ENCODE measurements around the gene TNFRSF21. TPM values are rescaled to one million over a fixed set of nuclear protein-coding genes. Genes with fewer than 3 reads are reported as not detected.

TNFRSF21 gene
- total and polyA plus RNA-seq, 8 donors = 14.8 to 55.8 (median 18.1) TPM

DNA sequence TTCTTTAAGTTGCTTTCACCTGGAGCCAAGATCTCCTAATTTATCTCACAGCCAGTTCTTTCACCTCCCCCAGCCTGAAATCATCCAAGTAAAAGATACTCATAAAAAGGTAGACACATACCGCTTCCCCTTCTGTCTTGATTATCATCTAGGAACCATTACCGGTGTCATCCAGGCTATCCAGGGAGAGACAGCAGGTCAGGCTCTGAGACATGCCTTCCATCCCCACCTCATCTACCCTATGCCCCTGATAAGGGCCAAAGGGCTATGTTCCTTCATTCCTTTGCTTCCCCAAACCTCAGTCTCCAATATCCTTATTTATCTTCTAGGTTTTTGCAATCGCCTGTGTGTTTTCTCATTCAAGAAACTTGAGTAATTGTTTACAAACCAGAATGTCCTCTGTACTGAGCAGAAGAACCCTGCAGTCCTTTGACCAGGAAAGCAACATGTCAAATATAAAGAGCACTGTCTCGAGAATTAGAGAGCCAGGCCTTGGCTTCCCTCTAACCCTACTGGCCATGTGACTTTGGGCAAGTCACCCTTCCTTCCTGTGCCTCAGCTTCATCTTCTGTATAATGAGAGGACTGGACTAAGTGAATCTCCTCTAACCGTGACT lies 41.0 kb downstream of the TNFRSF21 start:
- Histone ChIP-seq H3K27me3 (no peaks in the 10 kb centered on the region), H3K9me3 (no peaks in the 10 kb centered on the region), H3K27ac (no peak overlapping the region), H3K36me3 (no peaks in the 10 kb centered on the region), H3K4me3 (no peak overlapping the region), H3K4me1 (no peaks in the 10 kb centered on the region)
- no peak for DNase-seq
- intact Hi-C loops (cut with DNase I) = no loop called here
- no peak for TF ChIP-seq CTCF (IDR thresholded peaks at IDR 0.05)
- no peak for ATAC-seq

DNA sequence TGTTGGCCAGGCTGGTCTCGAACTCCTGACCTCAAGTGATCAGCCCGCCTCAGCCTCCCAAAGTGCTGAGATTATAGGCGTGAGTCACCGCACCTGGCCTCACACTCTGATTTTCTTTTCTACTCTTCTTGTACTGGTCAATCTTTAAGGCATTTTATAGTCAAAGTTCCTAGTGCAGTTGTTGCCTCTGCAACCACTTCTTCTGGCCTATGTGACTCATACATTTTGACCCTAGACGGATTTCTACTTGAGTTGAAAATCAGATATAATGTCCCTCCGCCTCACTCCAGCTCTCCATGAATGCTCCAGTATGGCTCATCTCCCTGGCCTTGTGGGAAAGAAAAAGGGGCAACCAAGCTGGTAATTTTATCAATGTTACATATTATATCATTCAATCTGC lies 42.4 kb downstream of the TNFRSF21 start:
- no peaks in the 10 kb centered on the region for H3K4me1 ChIP-seq
- intact Hi-C loops (cut with DNase I) = no loop called here
- no peaks in the 10 kb centered on the region for H3K27me3 ChIP-seq
- no peak for DNase-seq
- no peaks in the 10 kb centered on the region for H3K9me3 ChIP-seq
- no peak overlapping the region for H3K27ac ChIP-seq
- no peak for TF ChIP-seq CTCF (IDR thresholded peaks at IDR 0.05)
- no peaks in the 10 kb centered on the region for H3K36me3 ChIP-seq
- ATAC-seq = no peak
- no peak overlapping the region for H3K4me3 ChIP-seq

DNA sequence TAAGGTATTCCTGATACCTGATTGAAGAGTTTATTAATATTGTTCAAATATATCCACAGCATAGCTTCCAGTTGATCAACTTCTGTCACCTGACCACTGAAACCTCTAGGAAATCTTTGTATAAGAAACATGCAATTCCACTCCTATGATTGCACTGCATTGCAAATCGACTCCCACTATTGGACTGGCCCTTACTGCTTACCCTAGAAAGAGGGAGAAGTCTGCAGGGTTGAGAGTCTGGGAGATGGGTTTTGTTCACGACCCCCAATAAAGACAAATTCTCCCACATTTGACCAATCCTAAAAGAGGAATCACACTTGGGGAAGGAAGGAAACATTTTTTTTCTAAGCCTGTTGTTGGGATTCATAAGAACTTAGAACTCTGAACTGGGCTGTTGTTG lies 43.7 kb downstream of the TNFRSF21 start:
- ATAC-seq = no peak
- Histone ChIP-seq H3K9me3 (no peaks in the 10 kb centered on the region), H3K27me3 (no peaks in the 10 kb centered on the region), H3K36me3 (no peaks in the 10 kb centered on the region), H3K4me1 (no peaks in the 10 kb centered on the region), H3K27ac (no peak overlapping the region), H3K4me3 (no peak overlapping the region)
- no peak for DNase-seq
- no peak for TF ChIP-seq CTCF (IDR thresholded peaks at IDR 0.05)
- intact Hi-C loops (cut with DNase I) = no loop called here

DNA sequence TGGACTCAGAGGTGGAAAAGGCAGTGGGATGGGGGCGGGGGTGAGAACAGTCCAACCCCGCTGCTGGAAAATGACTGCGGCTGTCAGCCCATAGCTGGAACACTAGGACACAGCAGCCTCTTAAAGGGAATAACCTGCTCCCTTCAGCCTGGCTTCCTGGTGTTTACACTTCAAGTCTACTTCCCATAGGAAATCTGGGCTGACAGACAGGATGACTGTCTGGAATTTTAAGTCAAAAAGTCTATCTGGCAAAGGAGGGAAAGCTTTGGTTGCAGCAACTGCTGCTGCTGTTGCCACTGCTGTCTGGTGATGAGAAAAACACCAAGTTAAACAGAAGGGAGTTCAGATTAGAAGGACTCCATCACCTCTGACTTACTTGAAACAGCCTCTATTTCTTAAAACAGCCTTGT lies 44.9 kb downstream of the TNFRSF21 start:
- Histone ChIP-seq H3K27ac (no peak overlapping the region), H3K9me3 (no peaks in the 10 kb centered on the region), H3K36me3 (no peaks in the 10 kb centered on the region), H3K27me3 (no peaks in the 10 kb centered on the region), H3K4me1 (no peaks in the 10 kb centered on the region), H3K4me3 (no peak overlapping the region)
- TF ChIP-seq CTCF (IDR thresholded peaks at IDR 0.05) = no peak
- DNase-seq (no peak), ATAC-seq (peak; percentile 69)
- intact Hi-C loops (cut with DNase I) = no loop called here

DNA sequence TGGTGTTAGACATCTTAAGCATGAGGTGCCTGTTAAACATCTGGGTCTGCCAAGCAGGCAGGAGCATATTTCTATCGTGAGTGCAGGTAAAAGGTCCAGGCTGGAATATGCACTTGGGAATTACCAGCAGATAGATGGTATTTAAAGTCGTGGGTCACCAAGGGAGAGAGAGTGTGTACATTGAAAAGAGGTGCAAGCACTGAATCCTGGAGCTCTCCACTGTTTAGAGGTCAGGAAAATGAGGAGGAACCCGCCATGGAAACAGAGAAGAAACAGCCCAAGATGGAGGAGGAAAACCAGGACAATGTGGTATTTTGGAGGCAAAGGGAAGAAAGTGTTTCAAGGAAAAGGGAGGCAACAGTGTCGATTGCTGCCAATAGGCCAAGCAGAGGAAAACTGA lies 46.4 kb downstream of the TNFRSF21 start:
- Histone ChIP-seq H3K36me3 (no peaks in the 10 kb centered on the region), H3K4me1 (no peaks in the 10 kb centered on the region), H3K27ac (no peak overlapping the region), H3K9me3 (no peaks in the 10 kb centered on the region), H3K27me3 (no peaks in the 10 kb centered on the region), H3K4me3 (no peak overlapping the region)
- ATAC-seq = no peak
- no peak for DNase-seq
- no peak for TF ChIP-seq CTCF (IDR thresholded peaks at IDR 0.05)
- intact Hi-C loops (cut with DNase I) = no loop called here

All from left lung (tissue), 10 donors.